ENCODE measurements around the gene HSPBAP1.

GRCh38 chr3:122714273-122714672 lies 79.4 kb downstream of the HSPBAP1 start:
- TF ChIP-seq CTCF (IDR thresholded peaks at IDR 0.05) = no peak
- no peak for TF ChIP-seq POLR2A (IDR thresholded peaks at IDR 0.05)
